H1 (cell line): ENCODE data around the gene RETREG1. TPM values are rescaled to one million over a fixed set of nuclear protein-coding genes. Genes with fewer than 3 reads are reported as not detected.
"Not testable (repeated sequence)": the region's sequence is repeated elsewhere in the genome, so short reads cannot be mapped to it uniquely, and the experiment has no call there.

Source experiments
- CTCF ChIA-PET: fragments of 300-600 bp; sonication (Branson Sonifier 250); formaldehyde crosslinking; loops from one replicate; lab custom pipeline; 2021; ENCODE audit not compliant: partially characterized antibody; lab: Charles Lee
- POLR2A ChIA-PET: fragments of 300-600 bp; sonication (Branson Sonifier 250); formaldehyde crosslinking; loops from one replicate; lab custom pipeline; 2021; ENCODE audit warnings: inconsistent platforms; ENCODE audit not compliant: partially characterized antibody; lab: Charles Lee
- DNase-seq, 2 experiments: peaks; one replicate each; pipeline versions ENCODE4 v3.0.0 to v3.0.0-alpha.2; 2010 to 2022; ENCODE audit warnings: low spot score in 2 of 2, low read depth in 1 of 2, mixed read lengths in 1 of 2
- FAIRE-seq: peaks from 2 replicates; lab custom pipeline; 2011; peaks lifted over from hg19 to GRCh38; lab: Jason Lieb, UNC
- H2AFZ ChIP-seq: 2 replicates; pipeline ENCODE4 v1.8.1; 2012; ENCODE audit warnings: low read length, inconsistent platforms
- H2AK5ac ChIP-seq: 2 replicates; pipeline ENCODE4 v1.6.1; 2013; ENCODE audit warnings: low read depth, low read length
- H2BK120ac ChIP-seq: replicated peaks from 2 replicates; pipeline ENCODE3; 2013; ENCODE audit warnings: low read depth, low read length, inconsistent platforms
- H2BK12ac ChIP-seq: 2 replicates; pipeline ENCODE4 v1.6.1; 2013; ENCODE audit warnings: low read depth, low read length
- H2BK15ac ChIP-seq: 2 replicates; pipeline ENCODE4 v1.6.1; 2013; ENCODE audit warnings: low read length
- H2BK20ac ChIP-seq: 2 replicates; pipeline ENCODE4 v1.6.1; 2013; ENCODE audit warnings: low read length
- H2BK5ac ChIP-seq: 2 replicates; pipeline ENCODE4 v1.6.1; 2013; ENCODE audit warnings: low read depth, low read length
- H3K14ac ChIP-seq: 2 replicates; pipeline ENCODE4 v1.6.1; 2013; ENCODE audit warnings: inconsistent platforms; ENCODE audit not compliant: insufficient read length
- H3K18ac ChIP-seq: 2 replicates; pipeline ENCODE4 v1.6.1; 2013; ENCODE audit warnings: low read length; ENCODE audit errors: extremely low read depth
- H3K23ac ChIP-seq: 2 replicates; pipeline ENCODE4 v1.6.1; 2013; ENCODE audit warnings: inconsistent platforms; ENCODE audit not compliant: insufficient read length
- H3K23me2 ChIP-seq: 2 replicates; pipeline ENCODE4 v1.6.1; 2013; ENCODE audit warnings: low read depth, low read length
- H3K27ac ChIP-seq: 2 replicates; pipeline ENCODE4 v1.6.1; 2011; ENCODE audit warnings: low read depth, low read length, inconsistent platforms
- H3K27me3 ChIP-seq, 4 experiments: replicated peaks in 1 of 4; 1 replicate in 1 of 4; 2 replicates in 3 of 4; pipeline versions ENCODE4 v1.6.1 to v1.8.1; 2011 to 2013; ENCODE audit warnings: low read length in 3 of 4, mild to moderate bottlenecking in 3 of 4, inconsistent platforms in 2 of 4, mixed read lengths in 2 of 4, moderate library complexity in 1 of 4; ENCODE audit not compliant: control insufficient read depth in 3 of 4, insufficient read depth in 3 of 4; ENCODE audit errors: extremely low read depth in 1 of 4
- H3K36me3 ChIP-seq, 4 experiments: 2 replicates each; pipeline versions ENCODE4 v1.6.1 to v1.8.1; 2011 to 2013; ENCODE audit warnings: mild to moderate bottlenecking in 4 of 4, low read length in 3 of 4, moderate library complexity in 2 of 4, control low read depth in 1 of 4, inconsistent platforms in 1 of 4; ENCODE audit not compliant: insufficient read depth in 4 of 4, control insufficient read depth in 2 of 4
- H3K4ac ChIP-seq: replicated peaks from 2 replicates; pipeline ENCODE3; 2013; ENCODE audit warnings: low read length, low read depth, mixed read lengths, inconsistent platforms; ENCODE audit not compliant: insufficient read length
- H3K4me1 ChIP-seq, 4 experiments: replicated peaks in 1 of 4; 1 replicate in 1 of 4; 2 replicates in 3 of 4; pipeline versions ENCODE4 v1.6.1 to v1.8.1; 2011 to 2013; ENCODE audit warnings: low read length in 3 of 4, inconsistent platforms in 2 of 4, mixed read lengths in 1 of 4; ENCODE audit not compliant: insufficient read depth in 4 of 4, control insufficient read depth in 3 of 4
- H3K4me2 ChIP-seq, 2 experiments: 2 replicates each; pipeline versions ENCODE4 v1.6.1 to v1.8.1; 2011 to 2013; ENCODE audit warnings: low read depth in 2 of 2, low read length in 2 of 2, control low read depth in 1 of 2, inconsistent platforms in 1 of 2, mild to moderate bottlenecking in 1 of 2; ENCODE audit not compliant: insufficient read depth in 1 of 2
- H3K4me3 ChIP-seq, 4 experiments: fragments of 200-600, 300-600 bp in 1 of 4; sonication (generic), shearing (Covaris generic), sonication (Bioruptor Twin) in 1 of 4; 2 replicates each; pipeline versions ENCODE4 v1.5.1 to v1.8.1; 2011 to 2016; ENCODE audit warnings: low read length in 4 of 4, low read depth in 3 of 4, control low read depth in 2 of 4, inconsistent platforms in 2 of 4, mild to moderate bottlenecking in 2 of 4, mixed read lengths in 1 of 4, moderate library complexity in 1 of 4; ENCODE audit not compliant: insufficient read depth in 2 of 4; ENCODE audit errors: extremely low read depth in 1 of 4
- H3K56ac ChIP-seq: replicated peaks from 2 replicates; pipeline ENCODE3; 2013; ENCODE audit warnings: low read depth, mild to moderate bottlenecking, mixed read lengths, low read length, inconsistent platforms; ENCODE audit not compliant: insufficient read length
- H3K79me1 ChIP-seq: 2 replicates; pipeline ENCODE4 v1.6.1; 2013; ENCODE audit warnings: low read depth, low read length, control low read depth
- H3K79me2 ChIP-seq, 2 experiments: 2 replicates each; pipeline versions ENCODE4 v1.6.1 to v1.8.1; 2012 to 2013; ENCODE audit warnings: low read length in 2 of 2, mild to moderate bottlenecking in 2 of 2, inconsistent platforms in 1 of 2; ENCODE audit not compliant: insufficient read depth in 2 of 2, control insufficient read depth in 1 of 2
- H3K9ac ChIP-seq, 4 experiments: replicated peaks in 1 of 4; 1 replicate in 1 of 4; 2 replicates in 3 of 4; pipeline versions ENCODE4 v1.6.1 to v1.8.1; 2011 to 2013; ENCODE audit warnings: low read depth in 3 of 4, low read length in 3 of 4, control low read depth in 2 of 4, mild to moderate bottlenecking in 2 of 4, moderate library complexity in 2 of 4, inconsistent platforms in 1 of 4; ENCODE audit errors: extremely low read depth in 1 of 4
- H3K9me3 ChIP-seq, 2 experiments: 2 replicates each; pipeline versions ENCODE4 v1.6.1 to v1.8.1; 2012 to 2013; ENCODE audit warnings: mild to moderate bottlenecking in 2 of 2, moderate library complexity in 2 of 2, control low read depth in 1 of 2, inconsistent platforms in 1 of 2, low read depth in 1 of 2, low read length in 1 of 2, mixed read lengths in 1 of 2; ENCODE audit not compliant: insufficient read depth in 2 of 2
- H4K20me1 ChIP-seq, 2 experiments: replicated peaks in 1 of 2; 2 replicates each; pipeline versions ENCODE3 to v1.8.1; 2011 to 2013; ENCODE audit warnings: inconsistent platforms in 2 of 2, low read length in 2 of 2, mild to moderate bottlenecking in 1 of 2; ENCODE audit not compliant: insufficient read depth in 2 of 2, control insufficient read depth in 1 of 2
- H4K5ac ChIP-seq: 2 replicates; pipeline ENCODE4 v1.6.1; 2013; ENCODE audit warnings: low read length, low read depth, mixed read lengths, inconsistent platforms; ENCODE audit not compliant: insufficient read length
- H4K8ac ChIP-seq: 2 replicates; pipeline ENCODE4 v1.8.0; 2013; ENCODE audit warnings: mild to moderate bottlenecking, moderate library complexity, low read length, inconsistent platforms; ENCODE audit not compliant: insufficient read depth; ENCODE audit errors: extremely low read depth
- H4K91ac ChIP-seq: replicated peaks from 2 replicates; pipeline ENCODE3; 2013; ENCODE audit warnings: low read length, mixed read lengths, inconsistent platforms; ENCODE audit not compliant: insufficient read length
- polyA plus RNA-seq, 7 experiments: library from polyadenylated mRNA; depleted of rRNA in 3 of 7; stranded (reverse) in 5 of 7; unstranded in 2 of 7; fragments of >200 nt in 5 of 7; fragments of 200-250 nt in 2 of 7; gene quantifications; 1 replicate in 5 of 7; 2 replicates in 1 of 7; 4 replicates in 1 of 7; pipeline versions ENCODE4 v1.2.1 to v1.2.3, GENCODE V29; 2011 to 2013; ENCODE audit warnings: missing spikeins in 2 of 7, mixed read lengths in 2 of 7
- total RNA-seq: library from RNA; stranded (reverse); fragmentation: NEBNext Ultra II Directional; extraction: Animal tissue kit (Norgen Biotek cat#: 25700); gene quantifications from 2 replicates; pipeline ENCODE4 v1.2.1, GENCODE V29; 2021

RETREG1 gene
- total and polyA plus RNA-seq, 2 of the 8 experiments (the other 6 are each of a cell fraction or from before 2014, with no cell fraction given) = 0.62 to 1.9 TPM

DNA sequence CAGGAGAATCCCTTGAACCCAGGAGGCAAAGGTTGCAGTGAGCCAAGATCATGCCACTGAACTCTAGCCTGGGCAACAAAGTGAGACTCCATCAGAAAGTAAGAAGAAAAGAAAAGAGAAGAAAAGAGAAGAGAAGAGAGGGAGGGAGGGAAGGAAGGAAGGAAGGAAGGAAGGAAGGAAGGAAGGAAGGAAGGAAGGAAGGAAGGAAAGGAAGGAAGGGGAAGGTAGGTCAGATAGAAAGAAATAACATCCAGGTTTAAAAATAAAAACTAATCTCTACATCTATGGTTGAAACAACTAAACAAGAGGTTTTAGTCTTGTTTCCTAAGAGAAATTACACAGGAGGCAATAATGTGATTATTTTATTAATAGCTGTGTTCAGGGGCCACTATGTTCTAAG, 75.2 kb downstream of the RETREG1 start:
- H3K14ac ChIP-seq, H3K27me3 ChIP-seq, H2BK12ac ChIP-seq, H3K4me3 ChIP-seq, H2BK5ac ChIP-seq, H4K5ac ChIP-seq, H3K9ac ChIP-seq, H2AFZ ChIP-seq, H3K27ac ChIP-seq, FAIRE-seq, H3K56ac ChIP-seq, H3K4me2 ChIP-seq, POLR2A ChIA-PET, DNase-seq, H3K23ac ChIP-seq, H2BK120ac ChIP-seq, H4K8ac ChIP-seq, H3K9me3 ChIP-seq, H3K4me1 ChIP-seq, H2AK5ac ChIP-seq, H3K79me1 ChIP-seq, H4K91ac ChIP-seq, H3K4ac ChIP-seq, H3K18ac ChIP-seq, H2BK20ac ChIP-seq, H3K23me2 ChIP-seq, H3K36me3 ChIP-seq, H2BK15ac ChIP-seq, H4K20me1 ChIP-seq, H3K79me2 ChIP-seq: not testable (repeated sequence)
- CTCF ChIA-PET = interaction anchor here (0.7 to 2.2 kb wide), 5 partner anchors 9 to 51 kb away, joined by 3 to 12 read pairs (median 3); no protein-coding TSS in a partner anchor
